ENCODE measurements around the gene MAD2L2. TPM values are rescaled to one million over a fixed set of nuclear protein-coding genes. Genes with fewer than 3 reads are reported as not detected.

MAD2L2 gene
- total RNA-seq, 1 donor from 2014 or later, result 34.9 TPM

DNA sequence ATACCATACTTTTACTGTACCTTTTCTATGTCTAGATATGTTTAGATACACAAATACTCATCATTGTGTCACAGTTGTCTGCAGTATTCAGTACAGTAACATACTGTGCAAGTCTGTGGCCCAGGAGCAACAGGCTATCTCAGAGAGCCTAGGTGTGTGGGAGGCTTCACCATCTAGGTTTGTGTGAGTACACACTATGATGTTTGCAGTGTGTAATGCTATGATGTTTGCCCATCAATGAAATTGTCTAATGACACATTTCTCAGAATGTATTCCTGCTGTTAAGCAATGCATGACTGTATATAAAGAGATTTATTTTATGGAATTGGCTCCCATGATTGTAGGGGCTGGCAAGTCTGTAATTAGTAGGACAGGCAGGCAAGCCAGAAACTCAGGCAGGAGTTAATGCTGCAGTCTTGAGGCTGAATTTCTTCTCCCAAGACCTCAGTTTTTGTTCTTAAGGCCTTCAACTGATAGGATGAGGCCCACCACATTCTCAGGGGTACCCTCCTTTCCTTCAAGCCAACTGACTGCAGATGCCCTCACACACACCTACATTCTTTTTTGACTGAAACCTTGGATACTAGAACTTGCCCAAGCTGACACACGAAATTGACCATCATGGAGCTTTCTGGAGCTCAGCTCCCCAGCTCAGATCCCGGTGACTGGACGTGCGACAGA is 47.3 kb upstream of the MAD2L2 start:
- DNase-seq (no peak), ATAC-seq (ENCODE audit: low read depth) (no peak)
- Mint-ChIP-seq H3K4me3 (no peak overlapping the region), H3K9me3 (no peaks in the 10 kb centered on the region), H3K27ac (no peak overlapping the region), H3K36me3 (ENCODE audit: low read depth) (no peaks in the 10 kb centered on the region), H3K4me1 (peaks cover 43% of the 10 kb centered on the region), H3K27me3 (no peaks in the 10 kb centered on the region)
- intact Hi-C loops (cut with micrococcal nuclease), result no loop called here
- CTCF ChIA-PET, result interaction anchor here (3.0 kb wide), 1 partner anchor 9 kb away, joined by 15 read pairs; no protein-coding TSS in a partner anchor
- TF ChIP-seq, protein P1, sequence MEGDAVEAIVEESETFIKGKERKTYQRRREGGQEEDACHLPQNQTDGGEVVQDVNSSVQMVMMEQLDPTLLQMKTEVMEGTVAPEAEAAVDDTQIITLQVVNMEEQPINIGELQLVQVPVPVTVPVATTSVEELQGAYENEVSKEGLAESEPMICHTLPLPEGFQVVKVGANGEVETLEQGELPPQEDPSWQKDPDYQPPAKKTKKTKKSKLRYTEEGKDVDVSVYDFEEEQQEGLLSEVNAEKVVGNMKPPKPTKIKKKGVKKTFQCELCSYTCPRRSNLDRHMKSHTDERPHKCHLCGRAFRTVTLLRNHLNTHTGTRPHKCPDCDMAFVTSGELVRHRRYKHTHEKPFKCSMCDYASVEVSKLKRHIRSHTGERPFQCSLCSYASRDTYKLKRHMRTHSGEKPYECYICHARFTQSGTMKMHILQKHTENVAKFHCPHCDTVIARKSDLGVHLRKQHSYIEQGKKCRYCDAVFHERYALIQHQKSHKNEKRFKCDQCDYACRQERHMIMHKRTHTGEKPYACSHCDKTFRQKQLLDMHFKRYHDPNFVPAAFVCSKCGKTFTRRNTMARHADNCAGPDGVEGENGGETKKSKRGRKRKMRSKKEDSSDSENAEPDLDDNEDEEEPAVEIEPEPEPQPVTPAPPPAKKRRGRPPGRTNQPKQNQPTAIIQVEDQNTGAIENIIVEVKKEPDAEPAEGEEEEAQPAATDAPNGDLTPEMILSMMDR (IDR thresholded peaks at IDR 0.05), result no peak
- POLR2A ChIA-PET, result interaction anchor here (1.1 to 4.6 kb wide), 2 partner anchors 9 to 180 kb away, joined by 4 to 40 read pairs; no protein-coding TSS in a partner anchor

DNA sequence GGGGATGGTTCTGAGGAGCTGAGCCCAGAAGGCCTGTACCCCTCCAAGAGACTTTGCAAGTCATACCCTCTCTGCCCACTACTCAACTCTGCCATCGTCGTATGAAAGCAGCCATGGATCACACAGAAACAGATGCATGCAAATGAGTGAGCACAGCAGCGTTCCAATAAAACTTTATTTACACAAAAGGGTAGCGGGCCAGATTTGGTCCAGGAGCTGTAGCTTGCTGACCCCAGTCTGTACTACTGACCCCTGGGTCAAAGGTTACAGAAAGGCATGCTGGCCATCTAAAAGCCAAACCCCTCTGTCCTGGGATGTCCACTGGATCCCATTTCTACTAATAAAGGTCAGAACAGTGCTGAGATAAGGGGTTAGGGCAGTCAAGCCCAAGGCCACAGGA is 46.2 kb upstream of the MAD2L2 start:
- TF ChIP-seq, protein P1 (IDR thresholded peaks at IDR 0.05), result no peak
- Mint-ChIP-seq H3K4me3 (no peak overlapping the region), H3K36me3 (ENCODE audit: low read depth) (no peaks in the 10 kb centered on the region), H3K27ac (no peak overlapping the region), H3K4me1 (peaks cover 43% of the 10 kb centered on the region), H3K27me3 (no peaks in the 10 kb centered on the region), H3K9me3 (no peaks in the 10 kb centered on the region)
- CTCF ChIA-PET, result no interaction called here
- POLR2A ChIA-PET, result interaction anchor here (1.3 kb wide), 1 partner anchor 8 kb away, joined by 3 read pairs; no protein-coding TSS in a partner anchor
- intact Hi-C loops (cut with micrococcal nuclease), result no loop called here
- DNase-seq, result no peak
- ATAC-seq (ENCODE audit: low read depth), result no peak

DNA sequence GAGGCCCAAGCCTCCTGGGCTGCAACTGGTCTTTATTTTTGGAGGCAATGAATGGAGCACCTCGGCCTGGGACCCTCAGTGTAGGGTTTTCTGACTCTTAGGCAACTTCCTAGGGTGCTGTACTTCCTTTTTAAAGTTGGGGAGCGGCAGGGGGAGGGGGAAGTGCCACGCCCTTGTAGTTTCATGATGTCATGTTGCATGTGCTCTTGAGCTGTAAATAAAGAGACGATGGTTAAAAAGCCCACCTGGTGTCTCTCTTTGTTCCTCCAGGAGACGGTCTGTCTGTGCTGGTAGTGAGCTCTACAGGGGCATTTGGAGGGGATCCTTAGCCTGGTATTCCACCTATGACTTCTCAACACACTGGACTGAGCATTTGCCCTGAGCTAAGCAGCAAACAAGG is 44.7 kb upstream of the MAD2L2 start:
- Mint-ChIP-seq H3K4me1 (peaks cover 28% of the 10 kb centered on the region), H3K9me3 (no peaks in the 10 kb centered on the region), H3K36me3 (ENCODE audit: low read depth) (no peaks in the 10 kb centered on the region), H3K27me3 (no peaks in the 10 kb centered on the region), H3K4me3 (no peak overlapping the region), H3K27ac (no peak overlapping the region)
- ATAC-seq (ENCODE audit: low read depth) (no peak), DNase-seq (no peak)
- ChIA-PET CTCF (no interaction called here), POLR2A (interaction anchor here (1.3 kb wide), 1 partner anchor 9 kb away, joined by 3 read pairs; no protein-coding TSS in a partner anchor)
- intact Hi-C loops (cut with micrococcal nuclease), result no loop called here
- TF ChIP-seq, protein P1 (IDR thresholded peaks at IDR 0.05), result no peak

DNA sequence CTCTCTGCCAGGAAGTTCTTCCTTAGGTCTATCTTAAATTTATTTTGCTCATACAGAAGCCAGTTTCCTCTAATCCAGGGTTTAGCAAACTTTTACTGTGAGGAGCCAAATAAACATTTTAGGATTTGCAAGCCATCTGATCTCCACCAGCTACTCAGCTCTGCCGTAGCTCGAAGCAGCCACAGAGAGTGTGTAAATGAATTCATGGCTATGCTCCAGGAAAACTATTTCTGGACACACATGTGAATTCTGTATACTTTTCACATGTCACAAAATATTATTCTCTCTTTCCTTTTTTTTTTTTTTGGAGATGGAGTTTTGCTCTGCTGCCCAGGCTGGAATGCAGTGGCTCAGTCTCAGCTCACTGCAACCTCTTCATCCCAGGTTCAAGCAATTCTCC is 41.6 kb upstream of the MAD2L2 start:
- no peaks in the 10 kb centered on the region for H3K27me3 Mint-ChIP-seq
- TF ChIP-seq, protein P1 (IDR thresholded peaks at IDR 0.05), result no peak
- intact Hi-C loops (cut with micrococcal nuclease), result no loop called here

DNA sequence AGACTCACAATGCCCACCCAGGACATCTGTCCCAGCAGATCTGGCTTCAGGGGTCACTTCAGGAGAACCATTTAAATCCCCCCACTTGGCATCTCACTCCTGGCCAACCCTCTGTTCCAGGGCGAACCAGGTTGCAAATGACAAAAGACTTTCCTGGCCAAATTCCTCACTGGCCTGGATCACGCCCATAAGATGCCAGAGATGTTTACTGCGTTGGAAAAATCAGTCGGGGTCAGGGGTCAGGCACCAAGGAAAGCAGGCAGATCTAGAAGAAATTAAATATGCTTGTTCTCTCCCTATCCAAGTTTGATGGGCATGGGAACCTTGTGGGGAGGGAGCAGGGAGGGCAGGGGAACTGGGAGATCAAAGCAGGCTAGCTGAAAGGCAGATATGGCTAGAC is 40.4 kb upstream of the MAD2L2 start:
- Mint-ChIP-seq H3K4me3 (no peak overlapping the region), H3K27me3 (no peaks in the 10 kb centered on the region), H3K9me3 (no peaks in the 10 kb centered on the region), H3K4me1 (peaks cover 25% of the 10 kb centered on the region), H3K27ac (no peak overlapping the region), H3K36me3 (ENCODE audit: low read depth) (no peaks in the 10 kb centered on the region)
- ChIA-PET CTCF (interaction anchor here (0.5 to 5.1 kb wide), 3 partner anchors 58 to 75 kb away, joined by 3 to 74 read pairs (median 61); partner anchors contain the start of genes FBXO2 and FBXO6), POLR2A (no interaction called here)
- intact Hi-C loops (cut with micrococcal nuclease), result no loop called here
- ATAC-seq (ENCODE audit: low read depth), result no peak
- DNase-seq, result no peak
- TF ChIP-seq, protein P1 (IDR thresholded peaks at IDR 0.05), result no peak

More for the DNA sequence above, 41.6 kb upstream of the MAD2L2 start:
- H3K36me3 Mint-ChIP-seq (ENCODE audit: low read depth), result no peaks in the 10 kb centered on the region
- ATAC-seq (ENCODE audit: low read depth) (no peak), DNase-seq (no peak)
- peaks cover 25% of the 10 kb centered on the region for H3K4me1 Mint-ChIP-seq
- no peak overlapping the region for H3K27ac Mint-ChIP-seq
- no peak overlapping the region for H3K4me3 Mint-ChIP-seq
- no peaks in the 10 kb centered on the region for H3K9me3 Mint-ChIP-seq
- ChIA-PET CTCF (interaction anchor here (0.9 to 5.1 kb wide), 2 partner anchors 59 to 72 kb away, joined by 4 to 61 read pairs; partner anchors contain the start of gene FBXO6), POLR2A (interaction anchor here (0.7 kb wide), 1 partner anchor 14 kb away, joined by 3 read pairs; no protein-coding TSS in a partner anchor)

All from activated B cell treated with CpG ODN at 0.5 μM for 24 hours (primary cell).